ENCODE results near the gene FBXO31.

DNA sequence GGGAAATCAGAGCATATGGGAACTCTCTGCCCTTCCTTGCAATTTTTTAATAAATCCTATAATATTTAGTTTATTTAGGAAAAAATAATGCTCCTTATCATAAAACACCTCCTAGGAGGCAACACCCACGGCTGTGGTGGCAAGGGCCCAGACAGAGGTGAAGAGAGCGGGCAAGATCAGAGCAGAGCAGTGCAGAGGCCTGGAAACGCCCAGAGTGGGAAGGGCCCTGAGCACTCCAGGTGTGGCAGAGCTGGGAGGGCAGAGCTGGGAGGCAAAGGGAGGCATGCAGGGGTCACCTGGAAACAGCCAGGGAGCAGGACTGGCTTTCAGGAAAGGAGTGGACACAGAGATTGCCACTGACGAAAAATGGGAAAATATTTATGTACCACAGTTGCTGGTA lies 17.3 kb downstream of the FBXO31 start:
- TF ChIP-seq POLR2A (IDR thresholded peaks at IDR 0.05) = no peak
- TF ChIP-seq, protein P1, sequence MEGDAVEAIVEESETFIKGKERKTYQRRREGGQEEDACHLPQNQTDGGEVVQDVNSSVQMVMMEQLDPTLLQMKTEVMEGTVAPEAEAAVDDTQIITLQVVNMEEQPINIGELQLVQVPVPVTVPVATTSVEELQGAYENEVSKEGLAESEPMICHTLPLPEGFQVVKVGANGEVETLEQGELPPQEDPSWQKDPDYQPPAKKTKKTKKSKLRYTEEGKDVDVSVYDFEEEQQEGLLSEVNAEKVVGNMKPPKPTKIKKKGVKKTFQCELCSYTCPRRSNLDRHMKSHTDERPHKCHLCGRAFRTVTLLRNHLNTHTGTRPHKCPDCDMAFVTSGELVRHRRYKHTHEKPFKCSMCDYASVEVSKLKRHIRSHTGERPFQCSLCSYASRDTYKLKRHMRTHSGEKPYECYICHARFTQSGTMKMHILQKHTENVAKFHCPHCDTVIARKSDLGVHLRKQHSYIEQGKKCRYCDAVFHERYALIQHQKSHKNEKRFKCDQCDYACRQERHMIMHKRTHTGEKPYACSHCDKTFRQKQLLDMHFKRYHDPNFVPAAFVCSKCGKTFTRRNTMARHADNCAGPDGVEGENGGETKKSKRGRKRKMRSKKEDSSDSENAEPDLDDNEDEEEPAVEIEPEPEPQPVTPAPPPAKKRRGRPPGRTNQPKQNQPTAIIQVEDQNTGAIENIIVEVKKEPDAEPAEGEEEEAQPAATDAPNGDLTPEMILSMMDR (IDR thresholded peaks at IDR 0.05) = no peak

All from adrenal gland (tissue), 5 donors.